GM06990 (cell line): ENCODE measurements around the gene GADD45GIP1.
A peak's percentile ranks its signal among the peaks of the same experiment; 100 is the strongest.

Experiments used
- DNase-seq: peaks from one replicate; pipeline ENCODE4 v3.0.0-alpha.2; 2011; ENCODE audit not compliant: insufficient read length; ENCODE audit errors: extremely low read depth
- H3K27me3 ChIP-seq: replicated peaks from 2 replicates; pipeline ENCODE4 v1.6.0; 2011; ENCODE audit warnings: low read length; ENCODE audit not compliant: control insufficient read depth, insufficient read depth
- H3K36me3 ChIP-seq: 2 replicates; pipeline ENCODE4 v1.5.1; 2011; ENCODE audit warnings: low read length; ENCODE audit not compliant: control insufficient read depth, insufficient read depth
- H3K4me3 ChIP-seq: replicated peaks from 2 replicates; pipeline ENCODE4 v1.5.1; 2011; ENCODE audit warnings: low read depth, mild to moderate bottlenecking, control low read depth, low read length
- CTCF ChIP-seq: IDR thresholded peaks from 2 replicates; pipeline ENCODE4 v1.5.1; 2011; ENCODE audit warnings: low read length, control low read depth, mild to moderate bottlenecking, inconsistent platforms; ENCODE audit not compliant: insufficient read depth, poor library complexity, severe bottlenecking

GADD45GIP1 gene

GRCh38 chr19:12943437-12944044 is 13.5 kb downstream of the GADD45GIP1 start:
- H3K4me3 ChIP-seq, result peak overlapping the region; percentile 45
- H3K27me3 ChIP-seq, result no peaks in the 10 kb centered on the region
- TF ChIP-seq CTCF, result no peak
- no peak for DNase-seq
- H3K36me3 ChIP-seq, result peaks cover 45% of the 10 kb centered on the region

DNA sequence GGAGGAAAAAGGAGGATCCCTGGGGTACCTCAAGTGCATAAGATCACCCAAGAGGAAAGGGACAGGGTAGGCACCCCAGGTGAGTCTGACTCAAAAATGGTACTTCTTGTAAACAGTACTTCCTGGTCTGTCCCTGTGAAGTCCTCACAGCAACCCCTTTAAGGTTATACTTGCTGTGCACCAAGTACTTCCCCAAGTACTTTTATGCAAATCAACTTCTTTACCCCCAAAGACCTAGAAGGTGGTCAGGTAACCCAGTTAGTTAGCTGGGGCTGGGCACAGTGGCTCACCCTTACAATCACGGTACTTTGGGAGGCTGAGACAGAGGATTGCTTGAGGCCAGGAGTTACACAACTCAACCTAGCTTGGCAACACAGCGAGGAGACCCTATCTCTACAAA is 16.1 kb downstream of the GADD45GIP1 start:
- Histone ChIP-seq H3K36me3 (peaks cover 34% of the 10 kb centered on the region), H3K27me3 (no peaks in the 10 kb centered on the region), H3K4me3 (peak overlapping the region; percentile 99)
- no peak for TF ChIP-seq CTCF
- DNase-seq, result no peak

DNA sequence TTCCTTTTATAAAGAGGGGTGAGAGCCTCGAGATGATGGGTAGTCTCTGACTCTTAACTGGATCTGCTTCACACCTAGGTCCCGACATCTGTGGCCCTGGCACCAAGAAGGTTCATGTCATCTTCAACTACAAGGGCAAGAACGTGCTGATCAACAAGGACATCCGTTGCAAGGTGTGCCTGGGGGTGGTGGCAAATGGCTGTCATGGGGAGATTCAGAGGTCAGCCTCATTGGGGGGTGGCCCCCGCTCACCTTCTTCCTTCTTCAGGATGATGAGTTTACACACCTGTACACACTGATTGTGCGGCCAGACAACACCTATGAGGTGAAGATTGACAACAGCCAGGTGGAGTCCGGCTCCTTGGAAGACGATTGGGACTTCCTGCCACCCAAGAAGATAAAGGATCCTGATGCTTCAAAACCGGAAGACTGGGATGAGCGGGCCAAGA is 17.0 kb downstream of the GADD45GIP1 start:
- Histone ChIP-seq H3K36me3 (peaks cover 34% of the 10 kb centered on the region), H3K27me3 (no peaks in the 10 kb centered on the region), H3K4me3 (peak overlapping the region; percentile 99)
- TF ChIP-seq CTCF, result no peak
- DNase-seq, result no peak

GRCh38 chr19:12938779-12939601 is 18.0 kb downstream of the GADD45GIP1 start:
- Histone ChIP-seq H3K4me3 (peak overlapping the region; percentile 99), H3K36me3 (peaks cover 34% of the 10 kb centered on the region), H3K27me3 (no peaks in the 10 kb centered on the region)
- peak; percentile 3 for TF ChIP-seq CTCF
- peak; percentile 50 for DNase-seq

- H3K4me3 ChIP-seq, result peak within 1 kb of the TSS; percentile 99
- H3K36me3 ChIP-seq, result peaks cover 27% of the 10 kb centered on the region
- DNase-seq, result peak; percentile 98
- H3K27me3 ChIP-seq, result no peaks in the 10 kb centered on the region
- TF ChIP-seq CTCF, result no peak
These were observed 18.9 kb downstream of the GADD45GIP1 start, which contains the start of gene CALR for GRCh38 chr19:12937927-12938778. Gene CALR, plus strand, starts transcription at chr19:12938609. Its CDS starts 71 bp downstream, at chr19:12938680.
